ENCODE data around the gene ZC3H12D. TPM values are rescaled to one million over a fixed set of nuclear protein-coding genes. Genes with fewer than 3 reads are reported as not detected.

The ZC3H12D gene
- total RNA-seq, 2 experiments from 2014 or later, result 37.4 to 37.6 TPM

DNA sequence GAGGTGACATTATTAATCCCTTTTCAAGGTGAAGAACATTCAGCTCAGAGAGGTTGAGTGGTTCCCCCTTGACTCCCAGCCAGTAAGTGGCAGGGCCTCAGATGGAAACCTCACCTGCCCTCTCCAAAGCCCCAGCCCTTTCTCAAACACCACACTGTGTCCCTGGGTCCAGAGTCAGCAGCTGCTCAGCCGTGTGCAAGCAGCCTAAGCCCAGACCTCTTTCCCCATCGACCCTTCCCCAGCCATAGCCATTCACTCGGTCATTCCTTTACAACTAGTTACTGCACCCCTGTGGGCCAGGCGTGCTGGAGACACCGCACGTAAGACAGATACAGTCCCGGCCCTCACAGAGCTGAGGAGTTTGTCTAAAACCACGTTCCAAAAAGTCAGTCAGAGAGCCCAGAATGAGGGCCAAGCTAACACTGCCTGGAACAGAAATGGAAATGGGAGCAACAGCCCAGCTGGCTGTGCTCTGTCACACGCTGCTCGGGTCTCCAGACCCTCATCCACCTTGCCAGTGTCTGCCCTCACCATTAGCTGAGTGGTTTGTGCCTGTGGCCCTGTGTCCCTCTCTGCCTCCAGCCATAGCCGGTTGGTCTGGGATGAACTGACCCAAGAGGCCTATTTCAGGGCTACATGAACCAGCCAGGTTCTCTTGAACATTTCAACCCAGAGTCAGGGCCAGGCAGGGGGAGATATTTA, 29.6 kb downstream of the ZC3H12D start:
- Mint-ChIP-seq H3K36me3 (ENCODE audit: low read depth) (peaks cover 58% of the 10 kb centered on the region), H3K27me3 (no peaks in the 10 kb centered on the region), H3K4me3 (no peak overlapping the region), H3K9me3 (no peaks in the 10 kb centered on the region), H3K4me1 (peaks cover 7% of the 10 kb centered on the region), H3K27ac (no peak overlapping the region)
- DNase-seq, result no peak
- ChIA-PET POLR2A (no interaction called here), CTCF (interaction anchor here (3.4 kb wide), 1 partner anchor 62 kb away, joined by 13 read pairs; no protein-coding TSS in a partner anchor)

GRCh38 chr6:149454346-149454848, 30.4 kb downstream of the ZC3H12D start:
- Mint-ChIP-seq H3K4me3 (no peak overlapping the region), H3K9me3 (no peaks in the 10 kb centered on the region), H3K4me1 (peaks cover 7% of the 10 kb centered on the region), H3K27me3 (no peaks in the 10 kb centered on the region), H3K36me3 (ENCODE audit: low read depth) (peaks cover 58% of the 10 kb centered on the region), H3K27ac (no peak overlapping the region)
- no peak for DNase-seq
- POLR2A ChIA-PET, result no interaction called here
- CTCF ChIA-PET, result interaction anchor here (3.4 kb wide), 1 partner anchor 63 kb away, joined by 13 read pairs; no protein-coding TSS in a partner anchor

DNA sequence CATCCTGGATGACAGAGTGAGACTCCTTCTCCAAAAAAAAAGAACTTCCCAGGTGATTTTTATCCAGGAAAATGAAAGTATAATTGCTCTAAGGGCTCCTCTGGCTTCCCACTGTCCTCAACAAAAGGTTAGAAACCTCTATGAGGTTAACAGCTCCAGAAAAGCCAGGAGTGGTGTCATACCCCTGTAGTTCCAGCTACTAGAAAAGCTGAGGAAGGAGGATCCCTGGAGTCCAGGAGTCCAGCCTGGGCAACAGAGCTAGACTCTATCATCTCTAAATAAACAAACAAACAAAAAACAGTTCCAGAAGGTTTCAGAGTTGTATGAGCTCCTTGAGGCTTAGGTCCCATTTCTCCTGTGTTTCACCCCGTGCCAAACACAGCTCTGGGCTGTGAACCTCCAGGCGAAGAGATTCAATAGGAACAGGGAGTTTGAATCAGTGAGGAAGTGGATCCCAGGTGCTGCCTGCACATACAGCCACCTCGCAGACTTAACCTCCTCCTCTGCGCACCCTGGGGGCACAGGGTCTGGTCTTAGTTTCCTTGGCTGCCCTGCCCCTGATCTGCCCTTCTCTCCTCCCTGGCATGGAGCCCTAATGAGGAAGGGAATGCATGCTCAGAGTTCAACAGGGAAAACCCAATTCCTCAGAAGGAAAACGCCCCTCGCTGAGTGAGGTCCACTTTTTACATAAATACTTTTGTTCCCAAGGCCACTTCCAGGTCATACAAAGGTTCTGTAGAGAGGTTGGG, 31.0 kb downstream of the ZC3H12D start:
- peaks cover 56% of the 10 kb centered on the region for H3K36me3 Mint-ChIP-seq (ENCODE audit: low read depth)
- no peaks in the 10 kb centered on the region for H3K27me3 Mint-ChIP-seq
- no peak for DNase-seq

GRCh38 chr6:149452037-149452939, 32.5 kb downstream of the ZC3H12D start:
- Mint-ChIP-seq H3K4me3 (no peak overlapping the region), H3K27ac (no peak overlapping the region), H3K4me1 (peaks cover 7% of the 10 kb centered on the region), H3K9me3 (no peaks in the 10 kb centered on the region), H3K36me3 (ENCODE audit: low read depth) (peaks cover 51% of the 10 kb centered on the region), H3K27me3 (no peaks in the 10 kb centered on the region)
- ChIA-PET POLR2A (no interaction called here), CTCF (interaction anchor here (3.4 kb wide), 1 partner anchor 65 kb away, joined by 13 read pairs; no protein-coding TSS in a partner anchor)
- no peak for DNase-seq

More for the DNA sequence above, 31.0 kb downstream of the ZC3H12D start:
- POLR2A ChIA-PET, result no interaction called here
- Mint-ChIP-seq H3K4me3 (no peak overlapping the region), H3K9me3 (no peaks in the 10 kb centered on the region), H3K27ac (no peak overlapping the region), H3K4me1 (peaks cover 7% of the 10 kb centered on the region)
- CTCF ChIA-PET, result interaction anchor here (3.4 kb wide), 1 partner anchor 63 kb away, joined by 13 read pairs; no protein-coding TSS in a partner anchor

DNA sequence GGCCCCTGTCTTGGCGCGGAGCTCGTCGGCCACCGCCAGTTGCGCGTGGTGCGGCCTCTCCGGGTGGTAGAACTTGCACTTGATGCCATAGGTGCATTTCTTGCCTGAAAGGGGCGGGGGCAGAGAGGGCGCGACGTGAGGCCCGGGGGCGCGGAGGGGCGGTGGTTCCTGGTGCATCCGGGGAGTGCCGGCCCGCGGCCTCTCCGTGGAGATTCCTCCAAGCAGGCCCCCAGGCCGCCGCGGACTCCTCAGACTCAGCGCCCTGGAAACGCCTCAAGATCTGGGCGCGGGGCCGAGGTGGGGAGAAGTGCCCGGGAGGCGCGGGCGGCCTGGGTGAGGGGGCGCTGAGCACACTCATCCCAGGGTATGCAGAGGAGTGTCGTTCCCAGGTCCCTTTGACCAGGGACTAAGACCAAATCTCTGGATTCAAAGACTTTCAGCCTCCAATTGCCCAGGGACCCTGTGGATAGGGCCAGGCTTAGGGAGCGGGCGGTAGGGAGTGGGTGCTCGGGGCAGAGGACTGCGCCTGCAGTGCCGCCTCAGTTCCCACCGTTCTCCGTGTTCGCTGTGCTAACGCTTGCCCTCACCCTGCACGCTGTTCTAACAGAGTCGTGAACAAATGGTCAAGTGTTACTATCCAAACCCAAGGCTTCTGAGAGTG, 33.3 kb downstream of the ZC3H12D start:
- no peaks in the 10 kb centered on the region for H3K9me3 Mint-ChIP-seq
- H3K27me3 Mint-ChIP-seq, result no peaks in the 10 kb centered on the region
- no peak overlapping the region for H3K27ac Mint-ChIP-seq
- H3K4me3 Mint-ChIP-seq, result no peak overlapping the region
- ChIA-PET POLR2A (no interaction called here), CTCF (no interaction called here)
- peaks cover 47% of the 10 kb centered on the region for H3K36me3 Mint-ChIP-seq (ENCODE audit: low read depth)
- H3K4me1 Mint-ChIP-seq, result peaks cover 8% of the 10 kb centered on the region
- no peak for DNase-seq

DNA sequence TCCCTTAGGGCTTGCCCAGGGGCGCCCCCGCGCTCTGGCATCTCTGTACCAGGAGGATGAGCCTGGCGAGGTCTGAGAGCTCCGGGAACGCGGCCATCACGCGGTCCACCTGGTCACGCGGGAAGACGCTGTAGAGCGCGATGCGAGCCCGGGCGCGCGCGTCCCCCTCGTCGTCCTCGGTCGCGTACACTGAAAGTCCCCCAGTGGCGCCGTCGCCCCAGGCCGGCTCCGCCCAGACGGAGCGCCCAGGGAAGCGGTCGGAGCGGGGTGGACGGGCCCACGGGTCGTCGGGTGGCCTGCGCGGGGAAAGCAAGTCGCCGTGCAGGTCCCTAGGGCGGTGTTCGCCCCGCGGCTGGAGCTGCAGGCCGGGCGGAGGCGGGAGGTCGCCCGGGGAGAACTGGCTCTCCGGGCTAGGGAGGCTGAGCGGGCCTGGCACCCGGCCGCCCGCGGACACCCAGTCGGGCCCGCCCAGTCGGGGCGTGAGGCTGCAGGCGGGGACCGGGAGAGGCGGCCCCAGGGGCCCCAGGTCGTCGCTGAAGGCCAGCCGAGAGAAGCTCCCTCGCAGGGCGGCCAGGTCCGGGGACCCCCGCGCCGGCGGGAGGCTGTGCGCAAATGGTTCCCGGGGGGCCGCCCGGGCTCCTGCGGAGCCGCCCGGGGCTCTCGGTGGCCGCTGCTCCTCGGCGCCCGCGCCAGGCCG, 34.0 kb downstream of the ZC3H12D start:
- peaks cover 47% of the 10 kb centered on the region for H3K36me3 Mint-ChIP-seq (ENCODE audit: low read depth)
- H3K4me1 Mint-ChIP-seq, result peaks cover 10% of the 10 kb centered on the region
- CTCF ChIA-PET, result interaction anchor here (4.2 kb wide), 1 partner anchor 19 kb away, joined by 11 read pairs; no protein-coding TSS in a partner anchor
- DNase-seq, result no peak
- no peaks in the 10 kb centered on the region for H3K27me3 Mint-ChIP-seq
- H3K9me3 Mint-ChIP-seq, result no peaks in the 10 kb centered on the region
- no peak overlapping the region for H3K4me3 Mint-ChIP-seq
- POLR2A ChIA-PET, result no interaction called here
- H3K27ac Mint-ChIP-seq, result no peak overlapping the region

DNA sequence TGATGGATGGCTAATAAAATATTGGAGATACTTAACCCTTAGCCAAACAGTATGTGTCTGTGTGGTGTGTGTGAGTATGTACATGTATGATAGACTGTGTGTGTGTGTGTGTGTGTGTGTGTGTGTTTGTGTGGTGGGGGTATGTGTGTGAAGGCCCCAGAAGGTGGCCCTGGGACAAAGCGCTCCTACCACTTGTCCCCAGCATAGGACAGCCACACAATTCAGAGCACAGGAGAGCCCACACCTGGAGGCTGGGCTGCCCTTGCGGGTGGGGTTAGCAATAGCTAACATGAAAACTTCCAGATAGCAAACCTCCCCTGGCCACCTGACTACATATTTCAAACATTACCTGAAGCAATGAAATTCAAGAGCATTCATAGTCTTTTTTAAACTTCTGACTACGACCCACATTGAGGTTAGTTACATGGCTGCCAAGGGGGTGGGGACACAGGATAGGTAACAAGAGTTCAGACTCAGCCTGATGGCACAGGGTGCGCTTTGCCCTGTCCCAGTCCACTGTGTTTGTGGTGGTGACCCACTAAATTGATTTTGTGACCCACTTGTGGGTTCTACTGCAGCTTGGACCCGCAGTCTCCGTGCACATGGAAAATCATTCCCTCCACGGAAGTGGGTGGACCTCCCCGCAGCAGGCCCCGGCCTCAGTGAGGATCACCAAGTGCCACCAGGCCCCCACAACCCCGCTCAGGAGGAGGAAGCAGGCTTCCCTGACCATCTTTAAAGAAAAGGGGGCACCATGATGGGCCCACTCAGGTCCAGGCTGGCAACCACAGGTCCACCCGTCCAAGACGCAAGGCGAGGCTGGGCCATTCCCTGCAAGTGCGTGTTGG, 34.8 kb downstream of the ZC3H12D start:
- Mint-ChIP-seq H3K27ac (no peak overlapping the region), H3K4me1 (peaks cover 14% of the 10 kb centered on the region), H3K4me3 (no peak overlapping the region), H3K36me3 (ENCODE audit: low read depth) (peaks cover 42% of the 10 kb centered on the region), H3K27me3 (no peaks in the 10 kb centered on the region), H3K9me3 (no peaks in the 10 kb centered on the region)
- no peak for DNase-seq
- ChIA-PET POLR2A (no interaction called here), CTCF (interaction anchor here (4.2 kb wide), 1 partner anchor 18 kb away, joined by 11 read pairs; no protein-coding TSS in a partner anchor)

GRCh38 chr6:149448821-149449453, 35.9 kb downstream of the ZC3H12D start:
- peaks cover 18% of the 10 kb centered on the region for H3K4me1 Mint-ChIP-seq
- ChIA-PET CTCF (interaction anchor here (4.2 kb wide), 1 partner anchor 17 kb away, joined by 11 read pairs; no protein-coding TSS in a partner anchor), POLR2A (no interaction called here)
- H3K27me3 Mint-ChIP-seq, result no peaks in the 10 kb centered on the region
- DNase-seq, result no peak
- H3K4me3 Mint-ChIP-seq, result no peak overlapping the region
- H3K36me3 Mint-ChIP-seq (ENCODE audit: low read depth), result peaks cover 41% of the 10 kb centered on the region
- H3K27ac Mint-ChIP-seq, result no peak overlapping the region
- H3K9me3 Mint-ChIP-seq, result peaks cover 3% of the 10 kb centered on the region

- peaks cover 3% of the 10 kb centered on the region for H3K9me3 Mint-ChIP-seq
- H3K27me3 Mint-ChIP-seq, result no peaks in the 10 kb centered on the region
- H3K4me3 Mint-ChIP-seq, result no peak overlapping the region
- DNase-seq, result no peak
- peaks cover 16% of the 10 kb centered on the region for H3K4me1 Mint-ChIP-seq
- H3K27ac Mint-ChIP-seq, result no peak overlapping the region
- ChIA-PET POLR2A (interaction anchor here (0.6 kb wide), 1 partner anchor 70 kb away, joined by 4 read pairs; no protein-coding TSS in a partner anchor), CTCF (interaction anchor here (1.0 to 4.2 kb wide), 2 partner anchors 15 to 20 kb away, joined by 3 to 11 read pairs; no protein-coding TSS in a partner anchor)
- H3K36me3 Mint-ChIP-seq (ENCODE audit: low read depth), result peaks cover 30% of the 10 kb centered on the region
These were observed 37.9 kb downstream of the ZC3H12D start for GRCh38 chr6:149446791-149447376.

GRCh38 chr6:149445573-149445972, 39.2 kb downstream of the ZC3H12D start:
- DNase-seq, result no peak
- Mint-ChIP-seq H3K27me3 (no peaks in the 10 kb centered on the region), H3K4me1 (peaks cover 16% of the 10 kb centered on the region), H3K9me3 (peaks cover 3% of the 10 kb centered on the region), H3K27ac (no peak overlapping the region), H3K4me3 (no peak overlapping the region), H3K36me3 (ENCODE audit: low read depth) (peaks cover 27% of the 10 kb centered on the region)
- ChIA-PET POLR2A (no interaction called here), CTCF (interaction anchor here (1.6 to 2.5 kb wide), 4 partner anchors 13 to 72 kb away, joined by 6 to 7 read pairs (median 6); partner anchors contain the start of gene ZC3H12D)

Data from activated CD4-positive, alpha-beta memory T cell treated with anti-CD3 and anti-CD28 coated beads, Interleukin-2, amount 10 ng/mL, durations not matched to agents 7 days and 5 days (primary cell).